B cell (primary cell): ENCODE data around the gene SEPTIN3. TPM values are rescaled to one million over a fixed set of nuclear protein-coding genes. Genes with fewer than 3 reads are reported as not detected.

Source experiments
- ATAC-seq: fragments of 200-7000 bp; cut with Tn5 transposase; one replicate; pipeline ENCODE4 v1.10.0; 2021; ENCODE audit warnings: low read depth, mild to moderate bottlenecking, moderate number of reproducible peaks, moderate library complexity
- CTCF ChIA-PET: fragments of 350-600 bp; sonication (Branson Sonifier 250); formaldehyde crosslinking; loops from one replicate; lab custom pipeline; 2021; ENCODE audit warnings: antibody characterized with exemption, inconsistent platforms; lab: Charles Lee
- POLR2A ChIA-PET: fragments of 350-600 bp; sonication (Branson Sonifier 250); formaldehyde crosslinking; loops from one replicate; lab custom pipeline; 2021; ENCODE audit warnings: antibody characterized with exemption; lab: Charles Lee
- DNase-seq: peaks from one replicate; pipeline ENCODE4 v3.0.0; 2013
- H2AFZ ChIP-seq: 2 replicates; pipeline ENCODE4 v1.6.1; 2012; ENCODE audit warnings: mild to moderate bottlenecking, low read depth, low read length; ENCODE audit not compliant: insufficient read depth, poor library complexity, severe bottlenecking
- H3K27ac ChIP-seq, 2 donors: 1 replicate in 1 of 2; 2 replicates in 1 of 2; pipeline ENCODE4 v1.5.1; 2012 to 2013; ENCODE audit warnings: low read length in 2 of 2, mild to moderate bottlenecking in 2 of 2, moderate library complexity in 1 of 2
- H3K27me3 ChIP-seq, 4 experiments: fragments of 200-600 bp in 1 of 4; sonication (generic) in 1 of 4; replicated peaks in 1 of 4; 1 replicate in 2 of 4; 2 replicates in 2 of 4; pipeline versions ENCODE4 v1.6.1 to v1.7.0; 2013 to 2016; ENCODE audit warnings: low read length in 3 of 4, mild to moderate bottlenecking in 2 of 4, mixed read lengths in 1 of 4, moderate library complexity in 1 of 4; ENCODE audit not compliant: insufficient read depth in 4 of 4, control insufficient read depth in 3 of 4; ENCODE audit errors: control extremely low read depth in 1 of 4
- H3K36me3 ChIP-seq, 2 experiments: replicated peaks in 1 of 2; 1 replicate in 1 of 2; 2 replicates in 1 of 2; pipeline versions ENCODE4 v1.6.1 to v1.7.1; 2013; ENCODE audit warnings: low read length in 1 of 2; ENCODE audit not compliant: insufficient read depth in 2 of 2, control insufficient read depth in 1 of 2; ENCODE audit errors: control extremely low read depth in 1 of 2, extremely low read depth in 1 of 2
- H3K4me1 ChIP-seq, 2 donors: fragments of 200-600 bp in 1 of 2; sonication (generic) in 1 of 2; 1 replicate in 1 of 2; 2 replicates in 1 of 2; pipeline versions ENCODE4 v1.5.1 to v1.6.1; 2013 to 2017; ENCODE audit warnings: low read length in 2 of 2; ENCODE audit not compliant: control insufficient read depth in 2 of 2, insufficient read depth in 2 of 2
- H3K4me2 ChIP-seq: replicated peaks from 2 replicates; pipeline ENCODE3; 2012; ENCODE audit warnings: mild to moderate bottlenecking, low read depth, low read length; ENCODE audit not compliant: poor library complexity, severe bottlenecking
- H3K4me3 ChIP-seq, 5 experiments: fragments of 200-600 bp in 1 of 5; sonication (generic) in 1 of 5; 1 replicate in 3 of 5; 2 replicates in 2 of 5; pipeline versions ENCODE4 v1.5.1 to v1.7.0; 2011 to 2016; ENCODE audit warnings: low read length in 4 of 5, mild to moderate bottlenecking in 4 of 5, low read depth in 2 of 5, control low read depth in 1 of 5, moderate library complexity in 1 of 5; ENCODE audit not compliant: insufficient read depth in 1 of 5; ENCODE audit errors: control extremely low read depth in 1 of 5, extremely low read depth in 1 of 5
- H3K79me2 ChIP-seq: fragments of 200-600 bp; sonication (generic); one replicate; pipeline ENCODE4 v1.6.0; 2016; ENCODE audit warnings: low read length; ENCODE audit not compliant: control insufficient read depth, insufficient read depth
- H3K9ac ChIP-seq: fragments of 200-600 bp; sonication (generic); 2 replicates; pipeline ENCODE4 v1.6.1; 2017; ENCODE audit warnings: mild to moderate bottlenecking, low read length, moderate library complexity
- H3K9me3 ChIP-seq, 3 donors: one replicate each; pipeline versions ENCODE4 v1.6.1 to v1.7.1; 2013; ENCODE audit warnings: low read length in 2 of 3; ENCODE audit not compliant: control insufficient read depth in 2 of 3, insufficient read depth in 1 of 3; ENCODE audit errors: control extremely low read depth in 1 of 3
- H4K20me1 ChIP-seq: 2 replicates; pipeline ENCODE4 v1.6.0; 2012; ENCODE audit warnings: mild to moderate bottlenecking, low read length; ENCODE audit not compliant: insufficient read depth, control insufficient read depth, poor library complexity, severe bottlenecking
- H3K27ac Mint-ChIP-seq: one replicate; pipeline ENCODE4 v1.8.0; 2021; ENCODE audit warnings: mixed read lengths
- H3K27me3 Mint-ChIP-seq: one replicate; pipeline ENCODE4 v1.8.0; 2021; ENCODE audit warnings: mixed read lengths
- H3K4me1 Mint-ChIP-seq: one replicate; pipeline ENCODE4 v1.8.0; 2021; ENCODE audit warnings: mixed read lengths
- H3K4me3 Mint-ChIP-seq: one replicate; pipeline ENCODE4 v1.8.0; 2021; ENCODE audit warnings: mixed read lengths
- H3K9me3 Mint-ChIP-seq: one replicate; pipeline ENCODE4 v1.8.0; 2022; ENCODE audit warnings: mixed read lengths; ENCODE audit not compliant: insufficient read depth
- CTCF ChIP-seq: fragments of 200-600 bp; IDR thresholded peaks from one replicate; pipeline ENCODE4 v1.8.0; 2022; ENCODE audit warnings: antibody characterized with exemption, mild to moderate bottlenecking
- EZH2 ChIP-seq: IDR thresholded peaks from 2 replicates; pipeline ENCODE4 v1.6.1; 2012; ENCODE audit warnings: borderline replicate concordance, low read depth, mild to moderate bottlenecking, moderate library complexity, low read length; ENCODE audit not compliant: insufficient read depth, poor library complexity, severe bottlenecking
- WGBS: methylation state at CpG from one replicate; pipeline ENCODE4 v1.1.5; 2013; ENCODE audit warnings: missing lambda C conversion rate; ENCODE audit not compliant: insufficient coverage; 5-methylcytosine and 5-hydroxymethylcytosine counted together
- intact Hi-C: fragments of 100-400 bp; cut with micrococcal nuclease; formaldehyde crosslinking; loops from one replicate; pipeline ENCODE4 v1.10.0; 2022
- polyA plus RNA-seq: library from polyadenylated mRNA; depleted of rRNA; stranded (reverse); fragments of >200 nt; gene quantifications from 2 replicates; pipeline ENCODE4 v1.2.3, GENCODE V29; 2012
- total RNA-seq, 2 donors: library from RNA; stranded (reverse); fragments of 120-200 nt in 1 of 2; gene quantifications; 1 replicate in 1 of 2; 2 replicates in 1 of 2; pipeline versions ENCODE4 v1.2.3 to v1.2.4, GENCODE V29; 2013 to 2022

Gene SEPTIN3
- total and polyA plus RNA-seq, 2 donors (not counting 1 experiment from before 2014, with no cell fraction given) = 0.06 to 0.39 TPM

DNA sequence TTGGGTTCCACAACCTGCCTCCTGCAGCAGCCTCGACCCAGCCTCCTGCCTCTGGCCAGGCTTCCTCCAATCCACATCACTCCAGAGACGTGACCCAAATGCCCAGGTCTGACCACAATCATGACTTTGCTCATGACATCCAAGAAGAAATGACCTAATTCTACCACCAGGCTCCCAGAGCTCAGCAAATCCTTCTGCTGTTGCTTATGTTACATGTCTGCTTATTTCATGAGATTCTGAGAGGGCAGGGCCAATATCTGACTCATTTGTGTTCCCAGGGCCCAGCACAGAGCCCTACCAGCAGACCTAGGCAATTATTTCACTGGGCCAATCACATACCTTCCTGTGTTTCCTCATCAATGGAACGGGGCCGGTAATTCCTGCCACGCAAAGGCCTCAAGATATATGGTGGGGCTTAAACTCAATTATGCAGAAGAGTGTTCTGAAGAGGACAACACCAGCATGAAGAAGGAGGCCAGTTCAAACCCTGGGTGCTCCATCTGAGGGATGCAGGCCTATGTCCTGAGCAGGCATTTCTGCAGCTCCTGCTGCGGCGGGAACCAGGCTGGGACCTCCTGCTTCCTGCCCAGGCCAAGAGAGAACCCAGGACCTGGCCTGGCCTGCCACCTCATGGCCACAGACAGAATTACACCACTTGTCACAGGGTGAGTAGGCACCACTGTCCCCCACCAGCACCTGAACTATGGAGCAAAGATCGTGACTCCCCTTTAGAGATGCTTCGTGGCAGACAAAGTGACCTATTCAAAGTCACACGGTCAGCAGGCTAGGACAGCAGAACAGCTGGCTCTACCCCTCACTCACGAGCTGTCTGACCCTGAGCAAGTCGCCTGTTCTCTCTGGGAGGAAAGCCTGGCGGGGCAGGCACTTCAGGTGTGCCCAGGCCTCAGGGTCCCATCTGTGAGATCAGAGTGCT lies 28.1 kb upstream of the SEPTIN3 start:
- Mint-ChIP-seq H3K9me3 (no peaks in the 10 kb centered on the region), H3K4me1 (peaks cover 55% of the 10 kb centered on the region), H3K4me3 (peak overlapping the region; percentile 96), H3K27me3 (no peaks in the 10 kb centered on the region), H3K27ac (peak overlapping the region; percentile 99)
- peak overlapping the region; percentile 63 for H3K4me2 ChIP-seq
- TF ChIP-seq EZH2 (no peak), CTCF (peak; percentile 93)
- WGBS = 43% methylated on average over 10 of the region's 13 CpGs
- ChIA-PET CTCF (interaction anchor here (0.6 to 8.5 kb wide), 44 partner anchors 9 to 499 kb away, joined by 3 to 499 read pairs (median 6); partner anchors contain the start of genes CCDC134, MEI1, NDUFA6 and SMIM45), POLR2A (interaction anchor here (0.5 to 14.7 kb wide), 27 partner anchors 9 to 252 kb away, joined by 3 to 960 read pairs (median 7); partner anchors contain the start of genes SHISA8, SMDT1, SMIM45 and SNU13)
- peaks cover 38% of the 10 kb centered on the region for H3K79me2 ChIP-seq
- intact Hi-C loops = loop anchor here (1.0 to 5.0 kb wide), 10 partner anchors 10 to 252 kb away; partner anchors contain the start of genes CCDC134, SNU13 and TNFRSF13C
- H3K4me3 ChIP-seq = peak overlapping the region in 1 of 5 experiments; percentile 21
- peaks cover 0 to 9% of the 10 kb centered on the region in 2 experiments for H3K36me3 ChIP-seq
- H2AFZ ChIP-seq = no peak overlapping the region
- peak overlapping the region; percentile 38 for H3K9ac ChIP-seq
- peaks cover 50 to 62% of the 10 kb centered on the region in 2 donors for H3K4me1 ChIP-seq
- peak overlapping the region; percentile 99 for H3K27ac ChIP-seq
- peaks cover 5% of the 10 kb centered on the region for H4K20me1 ChIP-seq
- no peaks in the 10 kb centered on the region for H3K9me3 ChIP-seq
- H3K27me3 ChIP-seq = peaks cover 0 to 5% (median 0%) of the 10 kb centered on the region in 4 experiments
- DNase-seq (peak; percentile 92), ATAC-seq (peak; percentile 48)
